Natural killer cell treated with Interleukin-12 subunit alpha and Interleukin-12 subunit beta and Interleukin-15 and Interleukin-18, amount 100 ng/mL, for 72 hours (primary cell): ENCODE data around the gene SLC25A27. TPM values are rescaled to one million over a fixed set of nuclear protein-coding genes. Genes with fewer than 3 reads are reported as not detected.

ENCODE experiments used
- ATAC-seq, 2 donors: fragments of 150-1000 bp; cut with Tn5 transposase in 1 of 2; sonication (Bioruptor Pico), chemical (Tn5 transposase) in 1 of 2; 2 replicates each; pipeline ENCODE4 v1.10.0; 2021
- DNase-seq: peaks from one replicate; pipeline ENCODE4 v3.0.0; 2022; ENCODE audit warnings: low spot score
- H3K27ac Mint-ChIP-seq, 2 donors: 1 replicate in 1 of 2; 2 replicates in 1 of 2; pipeline ENCODE4 v1.8.0; 2022; ENCODE audit warnings: mixed read lengths in 2 of 2, mild to moderate bottlenecking in 1 of 2, moderate library complexity in 1 of 2
- H3K27me3 Mint-ChIP-seq, 2 donors: 1 replicate in 1 of 2; 2 replicates in 1 of 2; pipeline ENCODE4 v1.8.0; 2022; ENCODE audit warnings: mixed read lengths in 2 of 2
- H3K36me3 Mint-ChIP-seq: one replicate; pipeline ENCODE4 v1.8.0; 2022; ENCODE audit warnings: mixed read lengths
- H3K4me1 Mint-ChIP-seq, 2 donors: 1 replicate in 1 of 2; 2 replicates in 1 of 2; pipeline ENCODE4 v1.8.0; 2022; ENCODE audit warnings: low read depth in 2 of 2, mixed read lengths in 2 of 2, mild to moderate bottlenecking in 1 of 2
- H3K4me3 Mint-ChIP-seq: one replicate; pipeline ENCODE4 v1.8.0; 2022; ENCODE audit warnings: mixed read lengths
- H3K9me3 Mint-ChIP-seq: 2 replicates; pipeline ENCODE4 v1.8.0; 2022; ENCODE audit warnings: mixed read lengths
- total RNA-seq, 2 donors: library from RNA; stranded (reverse); gene quantifications; one replicate each; pipeline ENCODE4 v1.2.3, GENCODE V29; 2022

SLC25A27 gene
- total RNA-seq, 2 donors from 2014 or later = 1.0 TPM; not detected in 1

DNA sequence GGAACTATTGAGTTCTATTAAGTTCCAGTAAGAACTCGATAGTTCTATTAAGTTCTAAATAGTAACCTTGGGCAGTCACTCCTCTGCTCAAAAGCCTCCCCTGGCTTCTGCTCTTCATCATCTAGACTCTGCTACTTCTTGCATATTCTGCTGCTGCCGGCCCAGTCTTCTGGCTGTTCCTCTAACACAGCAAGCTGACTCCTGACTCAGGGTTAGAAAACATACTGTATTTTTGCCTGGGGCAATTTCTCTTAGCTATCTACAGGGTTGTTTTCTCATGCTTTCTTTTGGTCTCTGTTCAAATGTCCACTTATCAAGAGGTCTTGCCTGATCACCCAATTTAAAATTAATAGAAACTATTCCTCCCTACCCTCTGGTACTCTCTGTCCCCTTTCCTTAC is 14.6 kb downstream of the SLC25A27 start:
- DNase-seq (no peak), ATAC-seq (no peak)
- Mint-ChIP-seq H3K36me3 (no peaks in the 10 kb centered on the region), H3K9me3 (no peaks in the 10 kb centered on the region), H3K4me1 (no peaks in the 10 kb centered on the region), H3K27me3 (peaks cover 0 to 6% of the 10 kb centered on the region in 2 donors), H3K27ac (no peak overlapping the region), H3K4me3 (no peak overlapping the region)

GRCh38 chr6:46674410-46674809 is 21.6 kb downstream of the SLC25A27 start:
- Mint-ChIP-seq H3K27me3 (peaks cover 0 to 2% of the 10 kb centered on the region in 2 donors), H3K4me3 (no peak overlapping the region), H3K4me1 (no peaks in the 10 kb centered on the region), H3K9me3 (no peaks in the 10 kb centered on the region), H3K27ac (no peak overlapping the region), H3K36me3 (no peaks in the 10 kb centered on the region)
- DNase-seq = no peak
- ATAC-seq = peak in 1 of 2 donors; percentile 24

DNA sequence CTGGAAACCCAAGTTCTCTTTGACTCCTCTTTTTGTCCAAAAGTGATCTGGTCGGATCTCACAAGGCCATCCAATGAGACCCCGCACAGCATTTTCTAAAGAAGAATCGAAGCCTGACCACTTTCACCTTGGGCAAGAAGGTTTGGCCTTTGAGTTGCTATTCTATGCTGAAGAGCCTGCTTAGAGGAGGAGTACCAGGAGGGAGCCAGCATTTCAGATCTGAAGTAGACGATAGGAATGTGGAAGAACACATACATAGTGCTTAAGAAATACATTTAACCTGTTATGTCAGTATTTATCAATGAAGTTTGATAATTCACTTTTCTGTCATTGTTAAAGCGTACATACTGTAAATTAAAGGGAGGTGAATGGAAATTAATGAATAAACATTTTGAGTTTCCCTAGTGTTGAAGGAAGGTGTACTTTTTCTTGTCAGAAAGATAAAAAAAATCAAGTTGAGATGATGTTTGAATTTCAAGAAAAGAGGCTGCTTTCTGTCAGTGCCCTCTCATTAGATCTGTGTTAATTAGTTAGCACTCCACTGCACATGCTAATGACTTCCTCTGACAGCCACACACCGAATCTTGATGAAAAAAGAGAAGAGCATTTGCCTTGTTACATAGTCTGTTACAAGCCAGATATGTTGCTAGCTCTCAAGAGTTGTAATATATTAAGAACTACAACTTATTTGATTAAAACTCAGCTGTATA is 24.0 kb downstream of the SLC25A27 start:
- H3K4me3 Mint-ChIP-seq = no peak overlapping the region
- DNase-seq = no peak
- H3K27me3 Mint-ChIP-seq = peaks cover 7 to 12% of the 10 kb centered on the region in 2 donors
- no peaks in the 10 kb centered on the region for H3K4me1 Mint-ChIP-seq
- ATAC-seq = no peak
- no peaks in the 10 kb centered on the region for H3K36me3 Mint-ChIP-seq
- no peak overlapping the region for H3K27ac Mint-ChIP-seq
- H3K9me3 Mint-ChIP-seq = no peaks in the 10 kb centered on the region

GRCh38 chr6:46677314-46677654 is 24.5 kb downstream of the SLC25A27 start:
- H3K36me3 Mint-ChIP-seq = no peaks in the 10 kb centered on the region
- DNase-seq (no peak), ATAC-seq (no peak)
- no peaks in the 10 kb centered on the region for H3K4me1 Mint-ChIP-seq
- H3K4me3 Mint-ChIP-seq = no peak overlapping the region
- H3K27me3 Mint-ChIP-seq = peaks cover 7 to 15% of the 10 kb centered on the region in 2 donors
- H3K27ac Mint-ChIP-seq = no peak overlapping the region
- no peaks in the 10 kb centered on the region for H3K9me3 Mint-ChIP-seq

DNA sequence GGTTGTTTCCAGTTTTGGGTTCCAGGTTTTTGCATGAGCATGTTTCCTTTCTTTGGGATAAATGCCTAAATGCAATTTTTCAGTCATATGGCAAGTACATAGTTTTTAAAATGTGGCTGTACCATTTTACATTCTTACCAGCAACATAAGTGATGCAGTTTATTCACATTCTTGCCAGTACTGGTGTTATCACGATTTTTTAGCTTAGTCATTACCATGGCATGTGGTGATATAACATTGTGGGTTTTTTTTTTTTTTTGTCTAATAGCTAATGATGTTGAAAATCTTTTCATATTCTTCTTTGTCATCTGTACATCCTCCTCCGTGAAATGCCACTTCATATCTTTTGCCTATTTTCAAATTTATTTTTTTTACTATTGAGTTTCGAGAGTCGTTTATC is 32.0 kb downstream of the SLC25A27 start:
- no peak overlapping the region for H3K27ac Mint-ChIP-seq
- H3K27me3 Mint-ChIP-seq = peaks cover 9 to 26% of the 10 kb centered on the region in 2 donors
- no peak for DNase-seq
- no peaks in the 10 kb centered on the region for H3K36me3 Mint-ChIP-seq
- no peak for ATAC-seq
- no peaks in the 10 kb centered on the region for H3K9me3 Mint-ChIP-seq
- H3K4me1 Mint-ChIP-seq = no peaks in the 10 kb centered on the region
- H3K4me3 Mint-ChIP-seq = no peak overlapping the region

- Mint-ChIP-seq H3K4me1 (no peaks in the 10 kb centered on the region), H3K9me3 (no peaks in the 10 kb centered on the region), H3K4me3 (no peak within 1 kb of the TSS), H3K27ac (no peak within 1 kb of the TSS), H3K36me3 (no peaks in the 10 kb centered on the region), H3K27me3 (peaks cover 9 to 30% of the 10 kb centered on the region in 2 donors)
- no peak for DNase-seq
- ATAC-seq = no peak
Observed at GRCh38 chr6:46687619-46688097, 34.9 kb downstream of the SLC25A27 start, which contains the start of gene TDRD6. TDRD6 (plus strand) TSS chr6:46687885; CDS start chr6:46688129, 244 bp downstream.

GRCh38 chr6:46688117-46688965 is 35.6 kb downstream of the SLC25A27 start:
- Mint-ChIP-seq H3K4me3 (no peak overlapping the region), H3K9me3 (no peaks in the 10 kb centered on the region)

DNA sequence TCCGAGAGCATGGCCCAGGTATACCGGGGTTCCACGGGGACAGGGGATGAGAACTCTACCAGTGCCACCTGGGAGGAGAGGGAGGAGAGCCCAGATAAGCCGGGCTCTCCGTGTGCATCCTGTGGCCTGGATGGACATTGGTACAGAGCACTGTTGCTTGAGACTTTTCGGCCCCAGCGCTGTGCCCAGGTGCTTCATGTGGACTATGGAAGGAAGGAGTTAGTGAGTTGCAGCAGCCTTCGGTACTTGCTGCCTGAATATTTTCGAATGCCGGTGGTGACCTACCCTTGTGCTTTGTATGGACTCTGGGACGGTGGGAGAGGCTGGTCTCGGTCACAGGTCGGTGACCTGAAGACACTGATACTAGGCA is 36.2 kb downstream of the SLC25A27 start:
- Mint-ChIP-seq H3K4me3 (no peak overlapping the region), H3K4me1 (no peaks in the 10 kb centered on the region), H3K27ac (no peak overlapping the region), H3K9me3 (no peaks in the 10 kb centered on the region), H3K27me3 (peaks cover 7 to 42% of the 10 kb centered on the region in 2 donors), H3K36me3 (no peaks in the 10 kb centered on the region)
- DNase-seq (no peak), ATAC-seq (no peak)

More at GRCh38 chr6:46688117-46688965, 35.6 kb downstream of the SLC25A27 start:
- H3K4me1 Mint-ChIP-seq = no peaks in the 10 kb centered on the region
- no peak for DNase-seq
- no peaks in the 10 kb centered on the region for H3K36me3 Mint-ChIP-seq
- ATAC-seq = peak in 1 of 2 donors; percentile 36
- H3K27ac Mint-ChIP-seq = no peak overlapping the region
- peaks cover 9 to 36% of the 10 kb centered on the region in 2 donors for H3K27me3 Mint-ChIP-seq

DNA sequence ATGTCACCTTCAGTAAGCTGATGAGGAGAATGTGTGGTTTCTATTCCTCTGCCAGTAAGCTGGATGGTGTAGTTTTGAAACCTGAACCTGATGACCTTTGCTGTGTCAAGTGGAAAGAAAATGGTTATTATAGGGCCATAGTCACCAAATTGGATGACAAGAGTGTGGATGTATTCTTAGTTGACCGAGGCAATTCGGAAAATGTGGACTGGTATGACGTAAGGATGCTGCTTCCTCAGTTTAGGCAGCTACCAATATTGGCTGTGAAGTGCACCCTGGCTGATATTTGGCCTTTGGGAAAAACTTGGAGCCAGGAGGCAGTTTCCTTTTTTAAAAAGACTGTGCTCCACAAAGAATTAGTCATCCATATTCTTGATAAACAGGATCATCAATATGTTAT is 36.9 kb downstream of the SLC25A27 start:
- Mint-ChIP-seq H3K36me3 (no peaks in the 10 kb centered on the region), H3K4me3 (no peak overlapping the region), H3K27me3 (peaks cover 7 to 42% of the 10 kb centered on the region in 2 donors), H3K27ac (no peak overlapping the region), H3K9me3 (no peaks in the 10 kb centered on the region), H3K4me1 (no peaks in the 10 kb centered on the region)
- ATAC-seq (no peak), DNase-seq (no peak)

- Mint-ChIP-seq H3K36me3 (no peaks in the 10 kb centered on the region), H3K9me3 (no peaks in the 10 kb centered on the region), H3K27ac (no peak overlapping the region), H3K27me3 (peaks cover 7 to 36% of the 10 kb centered on the region in 2 donors), H3K4me1 (no peaks in the 10 kb centered on the region), H3K4me3 (no peak overlapping the region)
- ATAC-seq = no peak
- DNase-seq = no peak
Observed at GRCh38 chr6:46690141-46690755, 37.5 kb downstream of the SLC25A27 start.

- ATAC-seq (no peak), DNase-seq (no peak)
- H3K9me3 Mint-ChIP-seq = no peaks in the 10 kb centered on the region
- no peak overlapping the region for H3K27ac Mint-ChIP-seq
- peaks cover 8 to 42% of the 10 kb centered on the region in 2 donors for H3K27me3 Mint-ChIP-seq
- no peaks in the 10 kb centered on the region for H3K4me1 Mint-ChIP-seq
- no peak overlapping the region for H3K4me3 Mint-ChIP-seq
- no peaks in the 10 kb centered on the region for H3K36me3 Mint-ChIP-seq
Observed at GRCh38 chr6:46690911-46691451, 38.2 kb downstream of the SLC25A27 start.

DNA sequence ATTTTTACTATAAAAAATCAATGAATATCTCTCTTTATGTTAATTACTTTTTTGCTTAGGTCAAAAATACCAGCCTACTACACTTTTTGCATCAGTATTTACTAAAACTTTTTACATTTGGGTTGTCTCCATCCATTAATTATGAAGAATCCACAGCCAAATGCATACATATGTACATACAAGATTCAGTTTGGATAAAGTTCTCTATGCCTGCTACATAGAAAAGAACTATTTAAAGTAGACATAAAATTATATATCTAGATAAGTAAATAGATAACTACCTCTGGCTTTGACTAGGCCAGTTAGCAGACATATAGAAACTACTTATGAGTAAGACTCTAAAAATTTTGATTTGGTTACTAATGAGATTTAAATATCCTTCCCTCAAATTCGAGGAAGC is 47.2 kb downstream of the SLC25A27 start:
- Mint-ChIP-seq H3K9me3 (no peaks in the 10 kb centered on the region), H3K27ac (no peak overlapping the region), H3K4me1 (no peaks in the 10 kb centered on the region), H3K27me3 (peaks cover 17 to 39% of the 10 kb centered on the region in 2 donors), H3K36me3 (no peaks in the 10 kb centered on the region), H3K4me3 (no peak overlapping the region)
- DNase-seq = no peak
- no peak for ATAC-seq

GRCh38 chr6:46704562-46704961 is 51.8 kb downstream of the SLC25A27 start:
- no peak for ATAC-seq

More at GRCh38 chr6:46704562-46704961, 51.8 kb downstream of the SLC25A27 start:
- Mint-ChIP-seq H3K4me1 (no peaks in the 10 kb centered on the region), H3K4me3 (no peak overlapping the region), H3K27ac (no peak overlapping the region), H3K36me3 (no peaks in the 10 kb centered on the region), H3K9me3 (no peaks in the 10 kb centered on the region), H3K27me3 (peaks cover 10 to 30% of the 10 kb centered on the region in 2 donors)
- no peak for DNase-seq
